ENCODE results near the gene ZNF277.

ZNF277 gene

DNA sequence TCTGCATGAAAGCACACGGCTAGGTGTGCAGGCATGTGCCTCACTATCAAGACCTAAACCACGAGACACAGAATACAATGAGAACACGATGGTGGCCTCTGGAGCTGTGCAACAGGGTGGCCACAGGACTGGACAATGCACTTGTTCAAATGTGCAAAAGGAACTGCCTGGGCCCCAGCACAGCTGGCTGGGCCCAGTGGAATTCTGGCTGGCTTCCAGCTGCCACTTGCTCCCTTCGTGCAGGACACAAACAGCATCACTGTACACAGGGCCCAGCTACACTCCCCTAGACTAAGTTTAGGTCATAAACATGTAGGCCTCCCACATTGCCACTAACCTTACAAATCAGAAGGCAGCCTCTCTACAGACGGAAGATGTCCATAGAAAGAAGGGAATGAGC lies 23.7 kb upstream of the ZNF277 start:
- no peak overlapping the region for H3K4me3 ChIP-seq (ENCODE audit: low read depth, low read length)
- DNase-seq (ENCODE audit: low read depth): no peak

DNA sequence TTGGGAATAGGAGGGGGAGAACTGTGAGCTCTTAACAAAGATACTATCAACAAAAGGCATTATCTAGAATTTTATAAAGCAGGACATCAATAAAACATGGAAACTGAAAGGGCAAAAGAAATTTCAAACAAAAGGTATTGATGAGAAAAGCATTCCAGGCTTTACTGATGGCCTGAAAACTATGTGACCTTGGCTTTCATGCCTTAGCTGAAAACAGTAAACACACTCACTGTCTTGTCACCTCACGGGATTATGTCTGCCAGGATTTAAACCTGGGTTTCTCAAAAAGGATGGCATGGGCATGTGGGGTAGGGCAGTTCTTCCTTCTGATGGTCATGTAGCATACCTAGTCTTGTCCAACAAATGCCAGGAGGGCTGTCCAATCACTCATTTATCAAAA lies 23.2 kb upstream of the ZNF277 start:
- DNase-seq (ENCODE audit: low read depth): no peak
- H3K4me3 ChIP-seq (ENCODE audit: low read depth, low read length): no peak overlapping the region

GRCh38 chr7:112184455-112184854 lies 22.0 kb upstream of the ZNF277 start:
- no peak for DNase-seq (ENCODE audit: low read depth)

DNA sequence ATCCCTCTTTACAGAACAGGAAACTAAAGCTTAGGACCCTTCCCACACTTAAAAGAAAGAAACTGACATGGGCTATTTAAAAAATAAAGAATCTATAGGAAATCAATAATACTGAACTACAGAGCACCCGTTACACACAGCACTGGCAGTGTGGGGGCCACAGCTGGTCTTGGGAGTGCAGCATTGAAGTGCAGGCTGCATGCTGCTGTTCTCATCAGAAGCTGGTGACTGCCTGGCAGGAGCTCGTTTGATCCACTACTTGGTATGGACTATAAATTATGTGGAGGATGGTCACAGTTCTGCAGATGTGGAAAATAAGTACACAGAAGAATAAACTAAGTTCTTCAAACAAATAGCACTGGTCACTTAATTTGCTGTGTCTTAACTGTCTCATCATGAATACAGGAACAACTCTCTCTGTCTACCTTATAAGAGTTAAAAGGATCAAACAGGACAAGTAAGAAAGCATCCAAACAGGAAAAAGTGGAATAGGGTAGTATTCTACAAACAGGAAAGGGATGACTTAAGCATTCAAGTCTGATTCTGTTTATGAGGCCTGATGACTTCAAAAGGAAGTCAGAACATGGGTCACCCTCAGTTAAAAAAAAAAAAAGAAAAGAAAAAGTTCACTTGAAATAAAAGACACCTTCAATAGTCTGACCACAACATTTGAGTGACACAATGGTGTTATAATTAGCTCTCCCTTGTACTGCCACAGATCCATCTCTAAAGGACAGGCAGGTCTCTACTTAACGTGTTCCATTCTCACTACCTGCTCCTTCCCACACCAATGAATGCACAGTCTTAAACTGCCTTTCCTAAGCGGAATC lies 21.3 kb upstream of the ZNF277 start:
- no peak for DNase-seq (ENCODE audit: low read depth)
- no peak overlapping the region for H3K4me3 ChIP-seq (ENCODE audit: low read depth, low read length)

More at GRCh38 chr7:112184455-112184854, 22.0 kb upstream of the ZNF277 start:
- H3K4me3 ChIP-seq (ENCODE audit: low read depth, low read length): no peak overlapping the region

DNA sequence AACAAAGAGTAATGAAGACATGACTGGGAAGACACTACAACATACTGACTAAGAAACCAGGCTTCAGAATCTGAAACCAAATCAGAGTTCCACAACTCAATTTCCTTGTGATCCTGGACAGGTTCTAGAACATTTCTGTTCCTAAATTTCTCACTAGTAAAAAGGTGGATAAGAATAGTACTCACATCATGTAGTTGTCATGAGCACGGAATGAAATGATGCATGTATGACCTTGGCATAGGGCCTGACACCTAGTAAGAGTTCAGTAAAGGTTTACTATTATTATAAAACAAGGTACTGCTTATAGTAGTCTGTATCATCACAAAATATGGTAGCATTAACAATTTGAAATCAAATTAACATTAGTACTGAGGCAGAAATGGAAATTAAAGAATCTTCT lies 20.2 kb upstream of the ZNF277 start:
- DNase-seq (ENCODE audit: low read depth): no peak

DNA sequence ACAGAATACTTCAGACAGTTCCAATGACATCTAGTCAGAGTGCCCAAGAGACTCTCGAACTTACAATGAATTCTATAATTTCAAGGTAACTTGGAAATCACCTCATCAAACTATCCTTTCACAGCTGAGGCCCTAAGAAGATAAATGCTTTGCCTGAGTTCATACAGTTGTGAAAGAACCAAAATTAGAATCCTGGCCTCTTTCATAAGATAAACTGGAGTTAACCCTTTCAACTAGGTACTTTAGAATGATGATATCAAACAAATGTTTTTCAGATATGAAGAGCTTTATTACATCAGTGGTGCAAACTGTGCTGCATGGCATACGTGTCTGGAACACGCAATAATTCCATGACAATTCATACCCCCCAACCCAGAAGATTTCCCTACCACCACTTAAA lies 18.2 kb upstream of the ZNF277 start:
- H3K4me3 ChIP-seq (ENCODE audit: low read depth, low read length): no peak overlapping the region
- DNase-seq (ENCODE audit: low read depth): no peak

More for the DNA sequence above, 20.2 kb upstream of the ZNF277 start:
- no peak overlapping the region for H3K4me3 ChIP-seq (ENCODE audit: low read depth, low read length)

DNA sequence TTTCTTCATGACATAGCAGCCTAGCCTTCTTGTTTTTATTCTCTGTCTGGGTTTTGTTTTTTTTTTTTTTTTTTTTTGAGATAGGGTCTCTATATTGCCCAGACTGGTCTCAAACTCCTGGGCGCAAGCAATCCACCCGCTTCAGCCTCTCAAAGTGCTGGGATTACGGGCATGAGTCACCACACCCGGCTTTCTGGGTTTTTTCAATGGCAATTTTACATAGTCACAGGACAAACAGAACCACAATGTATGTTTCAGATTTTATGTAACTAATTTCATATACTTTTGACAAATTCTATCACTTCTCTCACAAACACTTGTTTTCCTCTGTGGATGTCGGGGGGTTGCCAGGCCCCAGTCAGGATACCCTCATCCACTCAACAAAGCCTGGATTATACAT lies 16.8 kb upstream of the ZNF277 start:
- H3K4me3 ChIP-seq (ENCODE audit: low read depth, low read length): no peak overlapping the region
- no peak for DNase-seq (ENCODE audit: low read depth)

DNA sequence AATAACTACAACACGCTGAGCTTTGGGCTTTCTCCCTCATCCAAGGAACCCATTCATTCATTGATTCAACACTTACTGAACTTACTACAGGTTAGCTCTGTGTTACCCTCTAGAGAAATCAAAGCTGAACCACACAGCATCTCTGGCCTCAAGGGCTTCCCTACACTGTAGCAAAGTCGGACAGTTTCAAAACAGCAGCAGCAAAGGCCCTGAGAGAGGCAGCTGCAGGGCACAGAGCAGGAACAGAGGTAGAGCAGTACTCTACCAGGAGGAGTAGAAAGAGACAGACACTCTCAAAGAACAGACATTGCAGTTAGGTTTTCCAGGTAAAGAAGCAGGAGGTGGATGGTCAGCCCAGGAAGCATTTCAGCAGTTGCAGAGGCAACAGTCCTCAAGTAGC lies 16.4 kb upstream of the ZNF277 start:
- no peak for DNase-seq (ENCODE audit: low read depth)

DNA sequence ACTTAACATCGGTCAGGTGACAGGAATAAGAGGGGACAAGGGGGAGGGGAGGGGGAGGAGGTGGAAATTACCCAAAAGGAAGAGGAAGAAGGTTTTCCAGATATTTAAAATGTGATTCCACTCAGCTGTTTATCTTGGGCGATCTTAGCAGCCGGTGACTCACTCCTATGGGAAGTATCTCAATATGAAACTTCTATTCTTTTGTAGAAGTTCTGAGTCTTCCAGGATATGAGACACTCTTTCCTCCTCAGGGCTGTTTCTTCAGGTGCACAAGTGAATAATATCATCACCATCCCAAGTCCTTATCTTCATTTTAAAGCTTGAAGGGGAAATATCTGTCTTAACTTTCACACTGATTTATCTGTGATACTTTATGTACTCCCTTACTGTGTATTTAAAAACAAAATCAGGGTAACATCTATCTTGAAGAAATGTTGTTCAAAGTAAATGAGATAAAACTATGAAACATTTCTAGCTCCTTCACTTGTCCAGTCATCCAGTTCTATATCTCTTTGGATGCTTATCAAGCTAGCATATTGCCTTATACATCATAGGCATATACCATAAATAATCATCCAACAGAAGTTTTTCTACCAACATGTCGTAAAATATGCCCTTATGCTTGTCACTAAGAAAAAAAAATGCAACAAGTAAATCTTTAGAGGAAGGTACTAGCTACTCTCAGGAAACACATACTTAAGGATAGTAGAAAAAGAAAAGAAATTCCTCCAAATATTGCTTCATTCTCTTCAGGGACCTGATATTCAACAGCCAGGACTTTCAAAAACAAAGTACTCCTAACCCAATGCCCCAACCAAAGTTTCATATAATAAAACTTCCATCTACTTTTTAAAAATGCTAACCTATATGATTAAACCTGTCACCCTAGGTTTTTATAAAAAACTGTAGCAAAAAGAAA lies 14.0 kb upstream of the ZNF277 start:
- DNase-seq (ENCODE audit: low read depth): peak; percentile 31
- H3K4me3 ChIP-seq (ENCODE audit: low read depth, low read length): no peak overlapping the region

More for the DNA sequence above, 16.4 kb upstream of the ZNF277 start:
- no peak overlapping the region for H3K4me3 ChIP-seq (ENCODE audit: low read depth, low read length)

DNA sequence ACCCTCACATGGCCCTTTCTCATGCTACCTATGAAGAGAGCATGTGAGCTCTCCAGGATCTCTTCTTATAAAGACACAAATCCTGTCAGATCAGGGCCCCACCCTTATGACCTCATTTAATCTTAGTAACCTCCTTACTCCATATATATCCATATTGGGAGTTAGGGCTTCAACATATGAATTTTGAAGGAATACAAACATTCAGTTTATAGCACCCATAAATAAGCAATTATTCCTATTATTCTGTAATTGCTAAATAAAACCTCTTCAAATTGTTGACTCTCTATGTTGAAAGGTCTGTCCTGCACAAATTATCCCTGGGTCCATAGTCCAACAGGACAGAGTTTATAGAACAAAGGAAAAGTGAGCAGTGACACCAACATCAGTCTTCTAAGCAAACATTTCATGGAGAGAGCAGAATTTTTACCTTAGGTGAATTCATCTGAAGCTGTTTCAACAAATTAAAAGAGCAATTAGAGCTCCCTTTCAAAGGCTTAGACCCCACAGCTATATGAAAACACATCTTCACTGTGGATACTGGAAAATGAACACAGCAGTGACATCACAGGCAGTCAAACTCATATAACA lies 12.5 kb upstream of the ZNF277 start:
- H3K4me3 ChIP-seq (ENCODE audit: low read depth, low read length): no peak overlapping the region
- DNase-seq (ENCODE audit: low read depth): no peak

DNA sequence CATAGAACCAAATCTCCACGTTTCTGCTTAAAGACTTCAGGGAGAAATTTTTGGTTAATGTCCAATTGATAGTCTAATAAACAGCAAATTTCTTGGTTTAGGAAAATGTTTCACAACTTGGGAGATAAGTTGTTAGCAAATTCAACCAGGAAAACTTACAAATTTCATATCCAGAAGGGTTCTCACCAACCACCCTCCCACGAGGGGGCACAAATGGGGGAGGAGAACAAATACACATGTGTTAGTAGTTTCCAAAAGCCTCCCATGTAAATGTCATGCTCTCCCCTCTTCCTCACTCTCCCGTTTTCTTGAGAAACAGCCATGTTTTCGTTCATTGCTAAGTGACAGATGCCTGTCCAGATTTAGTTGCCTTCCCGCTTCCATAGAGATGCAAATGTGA lies 10.8 kb upstream of the ZNF277 start:
- no peak overlapping the region for H3K4me3 ChIP-seq (ENCODE audit: low read depth, low read length)
- DNase-seq (ENCODE audit: low read depth): no peak

DNA sequence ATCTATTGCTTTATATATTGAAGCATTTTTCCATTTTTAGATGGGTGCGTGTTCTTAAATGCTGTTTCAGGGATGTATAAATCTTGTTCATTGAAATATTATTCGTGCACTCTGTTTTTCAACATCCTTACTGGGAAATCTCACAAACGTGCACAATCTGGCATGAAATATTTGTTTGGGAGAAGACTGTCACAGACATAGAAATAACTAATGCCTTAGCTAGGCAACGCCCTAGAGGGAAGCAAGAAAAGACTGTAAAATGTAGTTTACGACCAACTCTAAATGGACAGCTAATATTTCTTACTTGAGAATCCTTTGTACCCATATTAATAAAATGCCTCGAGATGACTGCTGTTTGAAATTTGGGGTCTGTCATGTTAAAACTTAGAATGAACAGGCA lies 9.2 kb upstream of the ZNF277 start:
- H3K4me3 ChIP-seq (ENCODE audit: low read depth, low read length): no peak overlapping the region
- no peak for DNase-seq (ENCODE audit: low read depth)

- DNase-seq (ENCODE audit: low read depth): no peak
- H3K4me3 ChIP-seq (ENCODE audit: low read depth, low read length): no peak overlapping the region
Measured at GRCh38 chr7:112199035-112199655, 7.3 kb upstream of the ZNF277 start.

DNA sequence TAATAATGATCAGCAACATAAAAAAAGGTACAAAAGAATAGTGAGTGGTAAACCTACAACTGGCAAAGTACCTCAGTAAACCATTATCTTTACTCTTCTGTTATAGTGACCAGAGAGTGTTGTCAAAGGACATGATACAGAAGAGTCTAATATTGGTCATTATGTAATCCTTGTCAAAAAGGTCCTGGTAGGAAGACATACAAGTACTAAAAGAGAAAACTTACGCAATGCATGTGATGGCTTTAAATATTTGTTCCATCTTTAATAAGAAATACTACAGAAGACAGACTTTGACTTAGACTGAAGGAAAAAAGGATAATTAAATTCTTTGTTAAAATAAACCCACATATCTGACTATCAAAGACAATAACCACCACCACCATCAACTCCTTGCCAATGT lies 6.8 kb upstream of the ZNF277 start:
- H3K4me3 ChIP-seq (ENCODE audit: low read depth, low read length): no peak overlapping the region
- DNase-seq (ENCODE audit: low read depth): no peak

GRCh38 chr7:112201411-112201810 lies 5.1 kb upstream of the ZNF277 start:
- peak; percentile 75 for DNase-seq (ENCODE audit: low read depth)

GRCh38 chr7:112201839-112202238 lies 4.7 kb upstream of the ZNF277 start:
- no peak for DNase-seq (ENCODE audit: low read depth)
- H3K4me3 ChIP-seq (ENCODE audit: low read depth, low read length): no peak overlapping the region

More at GRCh38 chr7:112201411-112201810, 5.1 kb upstream of the ZNF277 start:
- no peak overlapping the region for H3K4me3 ChIP-seq (ENCODE audit: low read depth, low read length)

DNA sequence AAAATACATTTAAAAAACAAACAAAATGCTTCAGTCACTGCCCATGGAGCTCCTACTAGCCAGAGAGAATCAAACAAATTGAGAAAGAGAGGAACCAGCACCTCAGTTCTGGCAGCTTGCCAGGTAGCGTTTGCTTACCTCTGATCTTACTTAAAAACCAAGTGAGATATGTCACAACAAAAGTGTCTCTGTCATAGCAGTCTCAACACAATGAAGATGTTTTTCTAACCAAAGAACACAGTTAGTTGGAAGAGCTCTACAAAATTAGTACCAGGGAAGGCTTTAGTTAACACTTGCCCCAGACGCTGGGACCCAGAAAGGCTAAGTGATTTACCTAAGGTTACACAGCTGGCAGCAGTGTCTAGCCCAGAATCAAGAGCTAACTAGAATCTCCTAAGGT lies 3.7 kb upstream of the ZNF277 start:
- H3K4me3 ChIP-seq (ENCODE audit: low read depth, low read length): no peak overlapping the region
- DNase-seq (ENCODE audit: low read depth): no peak

DNA sequence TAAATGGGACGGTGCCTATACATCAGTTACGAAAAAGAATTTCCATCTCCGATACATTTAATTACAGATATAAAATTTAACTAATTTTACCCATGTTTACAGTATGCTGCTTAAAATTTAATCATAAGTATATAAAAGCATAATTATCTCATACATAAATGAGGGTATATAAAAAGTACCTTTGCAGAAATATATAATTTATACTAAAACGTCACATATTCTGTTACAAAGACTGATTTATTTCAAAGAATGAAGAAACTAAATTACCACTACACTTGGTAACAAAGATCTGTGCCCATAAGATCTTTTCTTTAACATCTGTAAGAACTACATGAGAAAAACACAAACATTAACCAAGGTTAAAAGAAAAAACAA lies 3.1 kb upstream of the ZNF277 start:
- no peak for DNase-seq (ENCODE audit: low read depth)
- no peak overlapping the region for H3K4me3 ChIP-seq (ENCODE audit: low read depth, low read length)

- DNase-seq (ENCODE audit: low read depth): no peak
- peak overlapping the region; percentile 97 for H3K4me3 ChIP-seq (ENCODE audit: low read depth, low read length)
Measured at GRCh38 chr7:112204499-112205342, 1.8 kb upstream of the ZNF277 start.
